Measurements from ENCODE around the gene RNF114.

DNA sequence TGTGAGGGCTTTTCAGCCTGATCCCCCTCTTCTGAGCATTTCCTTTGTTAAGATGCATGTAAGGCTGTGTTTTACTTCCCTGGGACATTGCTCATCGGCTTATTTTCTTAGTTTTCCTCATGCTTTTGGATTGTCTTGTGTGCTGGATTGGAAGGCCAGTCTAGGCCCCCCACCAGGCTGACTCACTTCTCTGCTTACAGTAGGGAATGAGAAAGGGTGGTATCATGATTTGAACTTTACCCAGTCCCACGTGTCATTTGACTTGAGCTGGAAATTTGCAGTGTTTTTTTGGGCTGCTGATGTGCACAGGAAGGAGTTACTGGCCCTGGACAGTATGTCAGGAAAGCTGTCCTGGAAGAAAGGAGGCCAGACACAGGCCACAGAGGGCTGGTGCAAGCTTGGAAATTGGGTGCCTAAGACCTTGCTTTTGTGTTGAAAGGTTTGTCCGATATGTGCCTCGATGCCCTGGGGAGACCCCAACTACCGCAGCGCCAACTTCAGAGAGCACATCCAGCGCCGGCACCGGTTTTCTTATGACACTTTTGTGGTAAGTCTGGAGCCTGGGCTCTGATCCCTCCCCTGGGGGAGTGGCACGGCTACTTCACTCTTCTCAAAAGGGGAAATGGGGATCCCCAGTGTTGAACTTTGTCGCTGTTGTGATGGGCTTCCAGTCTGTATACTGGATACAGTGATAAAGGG, 12.8 kb downstream of the RNF114 start:
- TF ChIP-seq EZH2 (IDR thresholded peaks at IDR 0.05; ENCODE audit: insufficient read depth, low read length): no peak
- TF ChIP-seq, protein P1, sequence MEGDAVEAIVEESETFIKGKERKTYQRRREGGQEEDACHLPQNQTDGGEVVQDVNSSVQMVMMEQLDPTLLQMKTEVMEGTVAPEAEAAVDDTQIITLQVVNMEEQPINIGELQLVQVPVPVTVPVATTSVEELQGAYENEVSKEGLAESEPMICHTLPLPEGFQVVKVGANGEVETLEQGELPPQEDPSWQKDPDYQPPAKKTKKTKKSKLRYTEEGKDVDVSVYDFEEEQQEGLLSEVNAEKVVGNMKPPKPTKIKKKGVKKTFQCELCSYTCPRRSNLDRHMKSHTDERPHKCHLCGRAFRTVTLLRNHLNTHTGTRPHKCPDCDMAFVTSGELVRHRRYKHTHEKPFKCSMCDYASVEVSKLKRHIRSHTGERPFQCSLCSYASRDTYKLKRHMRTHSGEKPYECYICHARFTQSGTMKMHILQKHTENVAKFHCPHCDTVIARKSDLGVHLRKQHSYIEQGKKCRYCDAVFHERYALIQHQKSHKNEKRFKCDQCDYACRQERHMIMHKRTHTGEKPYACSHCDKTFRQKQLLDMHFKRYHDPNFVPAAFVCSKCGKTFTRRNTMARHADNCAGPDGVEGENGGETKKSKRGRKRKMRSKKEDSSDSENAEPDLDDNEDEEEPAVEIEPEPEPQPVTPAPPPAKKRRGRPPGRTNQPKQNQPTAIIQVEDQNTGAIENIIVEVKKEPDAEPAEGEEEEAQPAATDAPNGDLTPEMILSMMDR (IDR thresholded peaks at IDR 0.05; ENCODE audit: insufficient read depth, low read depth, low read length): no peak
